H1 (cell line): ENCODE data around the gene CNN3. TPM values are rescaled to one million over a fixed set of nuclear protein-coding genes. Genes with fewer than 3 reads are reported as not detected.

Experiments
- SAP30 ChIP-seq: fragments of 300-600 bp; sonication (generic); IDR thresholded peaks from 2 replicates; pipeline ENCODE4 v1.7.1; 2012; ENCODE audit warnings: low read length, moderate library complexity, mild to moderate bottlenecking, inconsistent platforms; ENCODE audit not compliant: insufficient read depth, insufficient replicate concordance
- TCF12 ChIP-seq: IDR thresholded peaks from 2 replicates; pipeline ENCODE4 v1.6.1; 2011; ENCODE audit warnings: low read depth, mild to moderate bottlenecking, low read length
- USF2 ChIP-seq: IDR thresholded peaks from 2 replicates; pipeline ENCODE4 v1.6.1; 2011; ENCODE audit warnings: low read length, improper control_type of control experiment
- polyA plus RNA-seq, 7 experiments: library from polyadenylated mRNA; depleted of rRNA in 3 of 7; stranded (reverse) in 5 of 7; unstranded in 2 of 7; fragments of >200 nt in 5 of 7; fragments of 200-250 nt in 2 of 7; gene quantifications; 1 replicate in 5 of 7; 2 replicates in 1 of 7; 4 replicates in 1 of 7; pipeline versions ENCODE4 v1.2.1 to v1.2.3, GENCODE V29; 2011 to 2013; ENCODE audit warnings: missing spikeins in 2 of 7, mixed read lengths in 2 of 7
- total RNA-seq: library from RNA; stranded (reverse); fragmentation: NEBNext Ultra II Directional; extraction: Animal tissue kit (Norgen Biotek cat#: 25700); gene quantifications from 2 replicates; pipeline ENCODE4 v1.2.1, GENCODE V29; 2021

Gene CNN3
- total and polyA plus RNA-seq, 2 of the 8 experiments (the other 6 are each of a cell fraction or from before 2014, with no cell fraction given) = 134 to 266 TPM

GRCh38 chr1:94863919-94864318 is 63.0 kb downstream of the CNN3 start (continued):
- TF ChIP-seq USF2 (no peak), TCF12 (no peak), SAP30 (no peak)
